Measurements from ENCODE around the gene ENGASE.

Gene ENGASE

GRCh38 chr17:79053251-79053925 lies 21.2 kb upstream of the ENGASE start:
- Mint-ChIP-seq H3K9me3 (peaks cover 5% of the 10 kb centered on the region), H3K4me1 (no peaks in the 10 kb centered on the region), H3K36me3 (peaks cover 2% of the 10 kb centered on the region), H3K27me3 (peaks cover 18% of the 10 kb centered on the region), H3K27ac (no peak overlapping the region), H3K4me3 (no peak overlapping the region)
- no peak for DNase-seq
- CTCF ChIA-PET = interaction anchor here (1.1 to 1.3 kb wide), 3 partner anchors 8 to 34 kb away, joined by 3 to 6 read pairs (median 3); no protein-coding TSS in a partner anchor

- no peak for DNase-seq
- CTCF ChIA-PET = interaction anchor here (1.2 to 1.3 kb wide), 2 partner anchors 9 to 11 kb away, joined by 3 to 6 read pairs; no protein-coding TSS in a partner anchor
- Mint-ChIP-seq H3K27me3 (peaks cover 26% of the 10 kb centered on the region), H3K27ac (no peak overlapping the region), H3K9me3 (peaks cover 5% of the 10 kb centered on the region), H3K4me1 (peaks cover 3% of the 10 kb centered on the region), H3K36me3 (peaks cover 2% of the 10 kb centered on the region), H3K4me3 (no peak overlapping the region)
Measured at GRCh38 chr17:79054200-79054960, 20.2 kb upstream of the ENGASE start.

GRCh38 chr17:79055197-79055596 lies 19.4 kb upstream of the ENGASE start:
- Mint-ChIP-seq H3K4me1 (peaks cover 3% of the 10 kb centered on the region), H3K36me3 (peaks cover 2% of the 10 kb centered on the region), H3K27ac (no peak overlapping the region), H3K27me3 (peaks cover 31% of the 10 kb centered on the region), H3K4me3 (no peak overlapping the region), H3K9me3 (peaks cover 5% of the 10 kb centered on the region)
- CTCF ChIA-PET = no interaction called here
- DNase-seq = no peak

- Mint-ChIP-seq H3K27me3 (peaks cover 32% of the 10 kb centered on the region), H3K4me1 (peaks cover 3% of the 10 kb centered on the region), H3K36me3 (peaks cover 2% of the 10 kb centered on the region), H3K27ac (no peak overlapping the region), H3K9me3 (peaks cover 5% of the 10 kb centered on the region), H3K4me3 (no peak overlapping the region)
- CTCF ChIA-PET = interaction anchor here (1.5 kb wide), 1 partner anchor 334 kb away, joined by 4 read pairs; no protein-coding TSS in a partner anchor
- no peak for DNase-seq
Measured at GRCh38 chr17:79057737-79058385, 16.8 kb upstream of the ENGASE start.

GRCh38 chr17:79062691-79063090 lies 11.9 kb upstream of the ENGASE start:
- H3K4me3 Mint-ChIP-seq = no peak overlapping the region
- CTCF ChIA-PET = interaction anchor here (0.7 to 1.2 kb wide), 3 partner anchors 10 to 329 kb away, joined by 3 read pairs; no protein-coding TSS in a partner anchor
- no peaks in the 10 kb centered on the region for H3K36me3 Mint-ChIP-seq
- H3K9me3 Mint-ChIP-seq = no peaks in the 10 kb centered on the region
- no peak overlapping the region for H3K27ac Mint-ChIP-seq
- DNase-seq = no peak
- H3K27me3 Mint-ChIP-seq = peaks cover 21% of the 10 kb centered on the region
- H3K4me1 Mint-ChIP-seq = peaks cover 7% of the 10 kb centered on the region

GRCh38 chr17:79064026-79064425 lies 10.6 kb upstream of the ENGASE start:
- H3K4me1 Mint-ChIP-seq = peaks cover 4% of the 10 kb centered on the region
- H3K9me3 Mint-ChIP-seq = no peaks in the 10 kb centered on the region
- H3K27me3 Mint-ChIP-seq = peaks cover 8% of the 10 kb centered on the region
- H3K27ac Mint-ChIP-seq = no peak overlapping the region
- CTCF ChIA-PET = interaction anchor here (0.8 to 1.9 kb wide), 3 partner anchors 18 to 330 kb away, joined by 4 to 17 read pairs (median 4); no protein-coding TSS in a partner anchor
- no peak overlapping the region for H3K4me3 Mint-ChIP-seq
- H3K36me3 Mint-ChIP-seq = no peaks in the 10 kb centered on the region
- DNase-seq = no peak

GRCh38 chr17:79065105-79065670 lies 9.4 kb upstream of the ENGASE start:
- no peak overlapping the region for H3K4me3 Mint-ChIP-seq
- no peaks in the 10 kb centered on the region for H3K9me3 Mint-ChIP-seq
- peaks cover 4% of the 10 kb centered on the region for H3K4me1 Mint-ChIP-seq
- H3K36me3 Mint-ChIP-seq = no peaks in the 10 kb centered on the region
- no peak overlapping the region for H3K27ac Mint-ChIP-seq
- peak; percentile 74 for DNase-seq
- H3K27me3 Mint-ChIP-seq = peaks cover 6% of the 10 kb centered on the region
- CTCF ChIA-PET = interaction anchor here (0.6 to 1.9 kb wide), 7 partner anchors 9 to 328 kb away, joined by 3 to 17 read pairs (median 3); partner anchors contain the start of gene ENGASE

GRCh38 chr17:79066963-79067362 lies 7.7 kb upstream of the ENGASE start:
- CTCF ChIA-PET = interaction anchor here (1.2 to 2.0 kb wide), 4 partner anchors 18 to 324 kb away, joined by 3 to 8 read pairs (median 4); no protein-coding TSS in a partner anchor
- Mint-ChIP-seq H3K4me3 (no peak overlapping the region), H3K4me1 (peaks cover 4% of the 10 kb centered on the region), H3K27ac (no peak overlapping the region), H3K36me3 (no peaks in the 10 kb centered on the region), H3K9me3 (no peaks in the 10 kb centered on the region), H3K27me3 (peaks cover 10% of the 10 kb centered on the region)
- no peak for DNase-seq

- no peak for DNase-seq
- H3K4me3 Mint-ChIP-seq = no peak overlapping the region
- peaks cover 9% of the 10 kb centered on the region for H3K4me1 Mint-ChIP-seq
- CTCF ChIA-PET = interaction anchor here (0.8 kb wide), 1 partner anchor 12 kb away, joined by 3 read pairs; no protein-coding TSS in a partner anchor
- peaks cover 10% of the 10 kb centered on the region for H3K27me3 Mint-ChIP-seq
- H3K36me3 Mint-ChIP-seq = no peaks in the 10 kb centered on the region
- no peak overlapping the region for H3K27ac Mint-ChIP-seq
- H3K9me3 Mint-ChIP-seq = no peaks in the 10 kb centered on the region
Measured at GRCh38 chr17:79070266-79070880, 4.3 kb upstream of the ENGASE start.

GRCh38 chr17:79071161-79071740 lies 3.4 kb upstream of the ENGASE start:
- no peaks in the 10 kb centered on the region for H3K9me3 Mint-ChIP-seq
- no peaks in the 10 kb centered on the region for H3K36me3 Mint-ChIP-seq
- H3K27ac Mint-ChIP-seq = no peak overlapping the region
- no peak for DNase-seq
- CTCF ChIA-PET = no interaction called here
- peaks cover 10% of the 10 kb centered on the region for H3K27me3 Mint-ChIP-seq
- peaks cover 17% of the 10 kb centered on the region for H3K4me1 Mint-ChIP-seq
- H3K4me3 Mint-ChIP-seq = no peak overlapping the region

GRCh38 chr17:79072544-79072943 lies 2.1 kb upstream of the ENGASE start:
- Mint-ChIP-seq H3K4me1 (peaks cover 21% of the 10 kb centered on the region), H3K27me3 (peaks cover 10% of the 10 kb centered on the region), H3K27ac (no peak overlapping the region), H3K36me3 (no peaks in the 10 kb centered on the region), H3K9me3 (no peaks in the 10 kb centered on the region), H3K4me3 (no peak overlapping the region)
- DNase-seq = no peak
- CTCF ChIA-PET = interaction anchor here (0.6 to 2.6 kb wide), 5 partner anchors 10 to 319 kb away, joined by 3 to 7 read pairs (median 4); no protein-coding TSS in a partner anchor

- Mint-ChIP-seq H3K27me3 (peaks cover 10% of the 10 kb centered on the region), H3K36me3 (no peaks in the 10 kb centered on the region), H3K4me3 (no peak overlapping the region), H3K4me1 (peaks cover 21% of the 10 kb centered on the region), H3K9me3 (no peaks in the 10 kb centered on the region), H3K27ac (no peak overlapping the region)
- no peak for DNase-seq
- CTCF ChIA-PET = interaction anchor here (0.6 to 2.6 kb wide), 7 partner anchors 8 to 319 kb away, joined by 3 to 9 read pairs (median 6); no protein-coding TSS in a partner anchor
Measured at GRCh38 chr17:79073016-79073705, 1.5 kb upstream of the ENGASE start.
